Globus pallidus (tissue), 1 donor: Measurements from ENCODE around the gene NMUR1.
A peak's percentile ranks its signal among the peaks of the same experiment; 100 is the strongest.

Experiments used
- DNase-seq: peaks from one replicate; pipeline ENCODE4 v3.0.0-alpha.2; 2015; ENCODE audit warnings: low spot score

NMUR1 gene

GRCh38 chr2:231552752-231553151 lies 22.5 kb upstream of the NMUR1 start:
- no peak for DNase-seq

- no peak for DNase-seq
Observed at GRCh38 chr2:231549446-231550239, 19.4 kb upstream of the NMUR1 start.

GRCh38 chr2:231548752-231549151 lies 18.5 kb upstream of the NMUR1 start:
- no peak for DNase-seq

GRCh38 chr2:231547315-231548110 lies 17.3 kb upstream of the NMUR1 start:
- no peak for DNase-seq

- no peak for DNase-seq
Observed at GRCh38 chr2:231546014-231546715, 15.9 kb upstream of the NMUR1 start.

GRCh38 chr2:231545105-231545902 lies 15.1 kb upstream of the NMUR1 start:
- DNase-seq: peak; percentile 58

- DNase-seq: no peak
Observed at GRCh38 chr2:231542136-231542535, 11.9 kb upstream of the NMUR1 start.

GRCh38 chr2:231541645-231542044 lies 11.4 kb upstream of the NMUR1 start:
- DNase-seq: no peak

DNA sequence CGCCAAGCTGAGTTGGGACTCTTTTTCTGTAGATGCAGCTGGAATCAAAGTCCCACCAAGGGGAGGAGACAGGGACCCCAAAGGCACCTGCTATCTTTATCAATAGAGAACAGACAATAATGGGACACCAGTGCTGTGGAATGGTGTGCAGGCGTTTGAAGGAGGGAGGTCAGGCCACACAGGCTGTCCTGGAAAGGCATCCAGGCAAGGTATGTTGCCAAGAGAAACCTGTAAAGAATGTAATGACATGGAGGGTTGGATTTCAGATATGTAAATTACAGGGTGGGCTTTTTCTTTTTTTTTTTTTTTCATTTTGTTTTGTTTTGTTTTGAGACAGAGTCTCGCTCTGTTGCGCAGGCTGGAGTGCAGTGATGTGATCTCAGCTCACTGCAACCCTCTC lies 9.7 kb upstream of the NMUR1 start:
- no peak for DNase-seq

DNA sequence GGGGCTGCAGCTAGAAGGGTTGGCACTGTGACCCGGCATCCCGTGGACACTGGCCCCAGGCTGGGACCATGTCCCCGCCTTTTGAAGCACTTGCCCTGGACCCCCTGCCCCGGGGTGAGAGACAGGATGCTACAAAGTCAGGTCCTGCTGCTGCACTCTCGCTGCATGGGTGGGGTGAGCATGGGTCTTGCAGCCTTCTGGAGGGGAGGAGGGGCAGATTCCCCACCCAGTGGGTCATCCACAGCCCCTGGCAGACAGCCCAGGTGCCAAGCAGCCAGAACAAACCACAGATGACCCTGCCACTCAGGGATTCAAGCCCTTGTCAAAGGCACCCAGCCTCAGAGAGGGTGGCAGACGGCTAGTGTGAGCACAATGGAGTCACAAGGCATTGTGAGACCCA lies 5.7 kb upstream of the NMUR1 start:
- DNase-seq: no peak

DNA sequence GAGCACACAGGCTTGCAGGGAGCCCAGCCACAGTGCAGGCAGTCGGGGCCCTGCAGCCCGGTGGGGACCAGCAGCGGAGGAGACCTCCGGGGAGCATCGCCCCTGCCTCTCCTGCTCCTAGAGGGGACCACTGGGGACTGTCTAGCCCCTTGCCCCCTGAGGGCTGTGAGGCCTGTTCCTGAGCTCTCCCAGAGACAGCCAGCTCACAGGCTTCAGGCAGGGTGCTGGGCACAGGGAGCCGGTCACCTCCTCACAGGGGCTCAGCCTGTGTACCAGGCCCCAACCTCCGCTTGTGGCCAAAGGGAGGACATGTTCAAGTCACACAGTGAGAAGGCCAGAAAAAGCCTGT lies 3.5 kb upstream of the NMUR1 start:
- DNase-seq: no peak

DNA sequence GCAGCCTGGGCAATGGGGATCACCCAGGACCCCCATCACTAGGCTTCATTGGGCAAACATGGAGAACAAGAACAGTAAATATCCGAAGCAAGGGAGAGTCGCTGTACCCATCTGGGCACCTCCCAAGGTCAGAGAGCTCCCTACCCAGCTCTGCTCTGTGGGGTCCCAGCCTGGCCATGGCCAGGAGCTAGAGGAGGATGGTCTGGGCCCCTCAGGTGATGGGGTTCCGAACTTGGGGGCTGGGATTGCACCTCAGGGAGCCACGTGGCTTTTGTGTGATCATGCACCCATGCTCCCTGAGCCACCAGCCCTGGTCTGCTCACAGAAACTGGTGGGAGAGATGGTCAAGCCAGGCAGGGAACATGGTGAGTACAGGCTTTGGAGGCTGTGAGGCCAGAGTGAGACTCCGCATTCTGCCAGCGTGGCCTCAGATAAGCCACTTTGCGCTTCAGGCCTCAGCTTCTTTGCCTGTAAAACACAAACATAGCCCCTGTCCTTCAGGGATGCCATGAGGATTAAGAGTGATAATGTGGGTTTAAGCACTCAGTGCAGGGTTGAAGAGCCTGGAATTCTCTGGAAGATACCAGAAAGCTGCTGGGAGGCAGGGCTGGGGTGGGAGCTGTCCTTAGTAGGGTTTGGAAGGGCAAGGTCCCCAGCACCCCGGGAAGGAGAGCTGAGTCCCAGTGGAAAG lies 3.0 kb upstream of the NMUR1 start:
- no peak for DNase-seq

DNA sequence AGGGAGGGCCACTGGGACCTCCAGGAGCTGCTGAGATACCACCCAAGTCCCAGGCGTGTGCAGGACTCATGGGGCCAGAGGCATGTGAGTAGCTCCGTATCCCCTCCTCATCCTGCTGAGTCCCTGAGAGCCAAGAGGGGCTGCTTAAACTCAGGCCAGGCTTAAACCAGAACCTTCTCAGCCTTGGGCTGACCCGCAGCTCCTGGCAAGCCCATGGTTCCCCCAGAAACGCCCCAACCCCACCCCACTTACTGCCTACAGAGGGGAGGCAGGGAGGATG lies 2.5 kb upstream of the NMUR1 start:
- no peak for DNase-seq

GRCh38 chr2:231531883-231532755 lies 1.9 kb upstream of the NMUR1 start:
- no peak for DNase-seq

- no peak for DNase-seq
Observed at GRCh38 chr2:231531466-231531865, 1.2 kb upstream of the NMUR1 start.

DNA sequence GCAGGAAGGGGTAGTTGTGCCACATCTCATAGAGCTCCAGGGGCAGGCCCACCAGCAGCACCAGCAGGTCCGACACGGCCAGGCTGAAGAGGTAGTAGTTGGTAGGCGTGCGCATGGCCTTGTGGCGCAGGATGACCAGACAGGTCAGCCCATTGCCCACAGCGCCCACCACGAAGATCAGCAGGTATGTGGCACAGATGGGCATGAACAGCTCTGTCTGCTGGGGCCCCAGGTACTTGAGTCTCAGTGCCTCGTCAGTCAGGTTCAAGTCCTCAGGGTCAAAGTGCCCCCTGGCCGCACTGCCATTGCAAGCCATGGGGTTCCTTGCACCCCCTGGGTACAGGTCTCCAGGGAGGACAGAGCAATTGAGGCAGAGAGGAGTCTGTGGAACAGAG lies 1.6 kb downstream of the NMUR1 start:
- no peak for DNase-seq

- DNase-seq: no peak
Observed at GRCh38 chr2:231527955-231528635, 2.1 kb downstream of the NMUR1 start.

DNA sequence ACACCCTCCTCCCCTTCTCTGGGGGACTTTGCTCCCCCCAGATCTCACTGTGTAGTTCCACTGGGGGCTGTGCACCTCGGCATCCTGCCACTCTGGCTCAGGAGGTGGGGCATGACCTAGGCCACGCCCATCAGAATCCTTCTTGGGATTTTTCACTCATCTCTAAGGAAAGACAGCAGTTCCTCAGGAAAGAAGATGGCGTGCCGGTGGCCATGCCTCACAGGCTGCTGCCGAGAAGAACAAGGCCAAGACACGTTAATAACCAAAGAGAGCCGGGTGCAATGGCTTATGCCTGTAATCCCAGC lies 3.2 kb downstream of the NMUR1 start:
- DNase-seq: no peak

DNA sequence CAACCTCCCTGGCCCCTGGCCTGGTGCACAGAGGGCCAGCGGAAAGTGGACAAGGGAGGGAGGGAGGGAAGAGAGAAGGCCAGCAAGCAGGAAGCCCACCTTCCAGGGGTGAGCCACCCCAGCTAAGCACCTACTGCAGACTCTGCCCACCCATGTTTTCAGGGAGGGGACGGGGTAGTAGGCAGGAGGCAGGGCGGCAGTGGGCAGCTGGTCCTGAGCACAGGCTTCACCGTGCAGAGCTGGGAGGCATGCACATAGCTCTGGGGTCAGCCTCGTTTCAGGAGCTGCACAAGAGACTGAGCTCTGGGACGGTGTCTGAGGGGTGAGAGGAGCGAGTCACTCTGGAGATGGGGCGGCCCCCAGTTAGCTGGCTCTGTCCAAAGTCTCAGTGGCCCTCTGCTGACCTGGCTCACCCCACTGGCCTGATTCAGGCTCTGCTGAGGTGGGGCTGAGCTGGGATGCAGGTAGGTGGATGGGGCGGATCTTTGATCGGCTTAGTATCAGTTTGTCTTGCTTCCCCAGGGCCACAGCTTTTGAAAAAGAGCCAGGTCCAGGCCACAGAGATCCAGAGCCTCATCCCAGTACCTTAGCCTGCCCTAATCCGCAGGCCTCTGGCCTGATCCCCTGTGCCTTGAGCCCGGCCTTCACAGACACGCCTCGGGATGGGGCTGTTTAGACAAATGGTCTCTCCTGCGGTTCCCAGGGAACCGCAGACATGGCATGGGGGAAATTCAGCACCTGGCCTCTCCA lies 3.7 kb downstream of the NMUR1 start:
- no peak for DNase-seq
